Measurements from ENCODE around the gene S1PR5.

Gene S1PR5

GRCh38 chr19:10467104-10467706 lies 50.0 kb downstream of the S1PR5 start:
- DNase-seq (ENCODE audit: low spot score) = no peak

- no peak for DNase-seq (ENCODE audit: low spot score)
Measured at GRCh38 chr19:10464456-10464855, 52.8 kb downstream of the S1PR5 start.
